ENCODE results near the gene ATRIP. TPM values are rescaled to one million over a fixed set of nuclear protein-coding genes. Genes with fewer than 3 reads are reported as not detected.
A peak's percentile ranks its signal among the peaks of the same experiment; 100 is the strongest.

ATRIP gene
- total and polyA plus RNA-seq, 11 donors: 2.1 to 5.1 (median 3.6) TPM

GRCh38 chr3:48435774-48436476 lies 10.6 kb upstream of the ATRIP start:
- intact Hi-C loops (cut with DNase I): loop anchor here (1.0 to 5.0 kb wide), 11 partner anchors 35 to 245 kb away; no protein-coding TSS in a partner anchor
- H3K9me3 ChIP-seq: no peaks in the 10 kb centered on the region
- no peaks in the 10 kb centered on the region for H3K27me3 ChIP-seq
- peaks cover 0 to 26% (median 16%) of the 10 kb centered on the region in 9 donors for H3K36me3 ChIP-seq
- peaks cover 0 to 33% (median 9%) of the 10 kb centered on the region in 12 donors for H3K4me1 ChIP-seq
- ATAC-seq (peak; percentile 32 to 58 (median 46)), DNase-seq (peak; percentile 82 to 88 (median 85))
- peak overlapping the region in 1 of 12 donors; percentile 60 for H3K27ac ChIP-seq
- no peak overlapping the region for H3K4me3 ChIP-seq
- WGBS, 4 donors: 45 to 51% (median 46%) methylated on average over 7 of the region's 7 CpGs
- TF ChIP-seq POLR2A (IDR thresholded peaks at IDR 0.05) (no peak), CTCF (IDR thresholded peaks at IDR 0.05) (peak; percentile 98 to 100 (median 99))

- H3K27me3 ChIP-seq: no peaks in the 10 kb centered on the region
- H3K9me3 ChIP-seq: no peaks in the 10 kb centered on the region
- DNase-seq (no peak), ATAC-seq (no peak)
- intact Hi-C loops (cut with DNase I): loop anchor here in 9 of 10 donors (1.0 to 5.0 kb wide), 10 partner anchors 35 to 246 kb away; no protein-coding TSS in a partner anchor
- no peak overlapping the region for H3K4me3 ChIP-seq
- peaks cover 0 to 38% (median 14%) of the 10 kb centered on the region in 12 donors for H3K4me1 ChIP-seq
- WGBS, 4 donors: 0 to 84% (median 54%) methylated on average over 1 of the region's 1 CpG
- peak overlapping the region in 1 of 12 donors; percentile 31 for H3K27ac ChIP-seq
- peaks cover 0 to 31% (median 17%) of the 10 kb centered on the region in 9 donors for H3K36me3 ChIP-seq
- TF ChIP-seq POLR2A (IDR thresholded peaks at IDR 0.05) (no peak), CTCF (IDR thresholded peaks at IDR 0.05) (no peak)
These were observed 10.1 kb upstream of the ATRIP start for GRCh38 chr3:48436477-48436787.

- intact Hi-C loops (cut with DNase I): loop anchor here in 9 of 10 donors (1.0 to 5.0 kb wide), 10 partner anchors 36 to 246 kb away; no protein-coding TSS in a partner anchor
- peaks cover 0 to 43% (median 18%) of the 10 kb centered on the region in 12 donors for H3K4me1 ChIP-seq
- H3K27me3 ChIP-seq: no peaks in the 10 kb centered on the region
- DNase-seq (no peak), ATAC-seq (no peak)
- WGBS, 4 donors: 81 to 86% (median 83%) methylated on average over 7 of the region's 7 CpGs
- no peak overlapping the region for H3K4me3 ChIP-seq
- H3K36me3 ChIP-seq: peaks cover 0 to 34% (median 18%) of the 10 kb centered on the region in 9 donors
- TF ChIP-seq POLR2A (IDR thresholded peaks at IDR 0.05) (no peak), CTCF (IDR thresholded peaks at IDR 0.05) (no peak)
- no peak overlapping the region for H3K27ac ChIP-seq
- H3K9me3 ChIP-seq: no peaks in the 10 kb centered on the region
These were observed 9.7 kb upstream of the ATRIP start for GRCh38 chr3:48436855-48437254.

GRCh38 chr3:48437812-48438211 lies 8.7 kb upstream of the ATRIP start:
- Histone ChIP-seq H3K27me3 (no peaks in the 10 kb centered on the region), H3K4me3 (no peak overlapping the region), H3K36me3 (peaks cover 0 to 34% (median 18%) of the 10 kb centered on the region in 9 donors), H3K4me1 (peaks cover 0 to 47% (median 20%) of the 10 kb centered on the region in 12 donors), H3K9me3 (no peaks in the 10 kb centered on the region), H3K27ac (no peak overlapping the region)
- WGBS, 4 donors: 83 to 90% (median 86%) methylated on average over 4 of the region's 4 CpGs
- ATAC-seq (no peak), DNase-seq (no peak)
- TF ChIP-seq POLR2A (IDR thresholded peaks at IDR 0.05) (no peak), CTCF (IDR thresholded peaks at IDR 0.05) (no peak)
- intact Hi-C loops (cut with DNase I): loop anchor here in 7 of 10 donors (2.0 to 5.0 kb wide), 7 partner anchors 37 to 247 kb away; no protein-coding TSS in a partner anchor

Data from heart left ventricle (tissue), 16 donors.